ENCODE measurements around the gene ARHGEF6.
"Not testable (repeated sequence)": the region's sequence is repeated elsewhere in the genome, so short reads cannot be mapped to it uniquely, and the experiment has no call there.

ARHGEF6 gene

GRCh38 chrX:136784231-136784630 is 3.5 kb upstream of the ARHGEF6 start:
- DNase-seq (ENCODE audit: low read depth in 2 of 2), result no peak

DNA sequence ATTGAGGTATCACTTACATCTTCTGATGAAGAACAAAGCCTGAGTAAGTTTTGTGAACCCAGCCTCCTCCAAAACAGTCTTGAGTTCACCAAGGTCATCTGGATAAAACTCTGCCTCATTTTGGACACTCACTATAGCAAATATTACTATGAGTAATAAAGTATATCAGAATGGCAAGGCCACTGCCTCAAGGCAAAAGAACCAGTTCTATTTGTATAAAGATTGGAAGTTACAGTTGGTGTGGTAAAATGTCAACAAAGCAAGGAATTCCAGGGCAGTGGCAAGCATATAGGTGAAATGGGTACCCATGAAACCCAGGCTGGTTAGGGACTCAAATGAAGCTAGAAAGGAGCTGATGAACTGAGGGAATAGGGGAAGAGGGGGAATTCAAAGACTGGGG is 2.4 kb upstream of the ARHGEF6 start:
- no peak for DNase-seq (ENCODE audit: low read depth in 2 of 2)

DNA sequence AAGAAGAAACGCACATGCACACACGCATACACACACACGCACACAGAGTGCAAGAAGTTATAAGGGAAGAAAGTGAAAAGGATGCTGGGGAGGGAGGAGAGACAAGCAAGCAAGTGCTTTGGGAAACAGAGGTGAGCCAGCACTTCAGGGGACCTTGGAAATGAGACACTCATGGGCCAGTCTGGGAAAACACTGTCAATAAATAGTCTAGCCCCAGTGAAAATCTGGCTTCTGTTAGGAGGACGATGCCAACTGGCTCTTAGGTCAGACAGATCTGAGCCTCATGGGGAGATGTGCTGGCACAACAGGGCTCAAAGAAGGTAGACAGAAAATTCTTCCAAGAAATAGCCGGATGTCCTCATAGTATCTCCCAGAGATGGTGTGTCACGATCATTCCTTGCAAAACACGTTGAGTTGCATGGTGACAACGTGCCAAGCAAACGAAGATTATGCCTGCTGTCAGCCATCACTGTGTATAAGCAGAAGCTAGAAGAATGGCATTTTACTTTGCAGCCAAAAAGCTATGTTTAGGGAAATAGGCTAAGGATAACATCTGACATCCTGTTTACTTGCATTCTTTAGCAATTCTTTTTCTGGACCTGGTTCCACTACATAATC is 557 bp upstream of the ARHGEF6 start:
- no peak for DNase-seq (ENCODE audit: low read depth in 2 of 2)

DNA sequence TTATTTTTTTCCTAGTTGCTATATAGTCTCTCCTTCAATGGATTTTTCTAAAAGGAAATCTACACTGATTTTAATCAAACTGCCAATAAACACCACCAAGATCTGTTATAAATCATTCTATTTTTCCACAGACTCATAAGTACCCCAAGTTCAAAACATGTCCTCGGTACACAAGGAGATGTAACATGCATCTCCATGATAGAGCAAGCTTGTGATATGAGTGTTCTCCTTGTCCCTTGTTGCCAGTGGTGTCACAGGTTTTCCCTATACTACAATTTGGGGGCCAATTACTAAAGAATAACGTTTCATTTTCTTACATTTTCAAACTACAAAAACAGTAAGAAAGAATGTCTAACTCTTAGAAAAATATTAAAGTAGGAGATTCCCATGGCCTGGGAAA is 491 bp downstream of the ARHGEF6 start:
- DNase-seq (ENCODE audit: low read depth in 2 of 2), result no peak

DNA sequence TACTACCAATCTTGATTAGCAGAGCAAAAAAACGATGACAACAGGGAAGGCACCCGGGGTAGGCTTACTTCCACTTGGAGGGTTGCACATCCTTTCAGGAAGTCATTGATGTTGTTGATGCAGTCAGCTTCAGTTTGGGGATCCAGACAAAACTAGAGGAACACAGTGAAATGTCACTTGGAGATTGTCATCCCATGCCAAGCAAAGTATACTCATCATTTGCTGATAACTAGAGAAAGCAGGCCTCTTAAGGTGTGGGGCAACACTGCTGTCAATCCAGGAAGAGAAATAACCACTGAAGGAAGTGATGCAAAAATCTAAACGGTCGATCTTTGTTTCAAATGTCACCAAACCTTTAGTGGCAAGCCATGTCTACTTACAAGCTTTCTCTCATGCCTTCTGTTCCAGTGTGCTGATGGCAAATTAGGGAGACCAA is 1.4 kb downstream of the ARHGEF6 start:
- DNase-seq (ENCODE audit: low read depth in 2 of 2), result no peak

DNA sequence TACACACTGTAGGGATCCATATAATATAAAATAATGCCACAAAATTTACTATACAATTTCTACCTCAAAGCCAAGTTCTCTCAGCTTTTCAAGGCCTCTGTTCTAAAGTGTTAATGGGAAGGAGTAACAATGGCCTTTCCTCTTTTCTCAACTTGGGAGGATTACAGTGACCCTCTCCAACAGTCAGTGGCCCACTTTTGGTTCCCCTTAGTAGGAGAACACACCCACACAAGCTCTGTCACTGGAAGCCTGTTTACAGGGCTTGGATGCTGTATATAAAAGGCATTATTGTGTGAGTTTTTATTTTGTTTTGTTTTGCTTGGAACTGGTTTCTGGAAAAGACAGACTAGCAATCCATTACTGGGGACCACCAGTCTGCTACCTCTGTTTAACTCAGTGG is 1.8 kb downstream of the ARHGEF6 start:
- DNase-seq (ENCODE audit: low read depth in 2 of 2), result no peak

- no peak for DNase-seq (ENCODE audit: low read depth in 2 of 2)
These were observed 2.7 kb downstream of the ARHGEF6 start for GRCh38 chrX:136778020-136778419.

GRCh38 chrX:136773648-136774047 is 7.1 kb downstream of the ARHGEF6 start:
- no peak for DNase-seq (ENCODE audit: low read depth in 2 of 2)

- DNase-seq (ENCODE audit: low read depth in 2 of 2), result not testable (repeated sequence)
These were observed 8.9 kb downstream of the ARHGEF6 start for GRCh38 chrX:136771869-136772268.

DNA sequence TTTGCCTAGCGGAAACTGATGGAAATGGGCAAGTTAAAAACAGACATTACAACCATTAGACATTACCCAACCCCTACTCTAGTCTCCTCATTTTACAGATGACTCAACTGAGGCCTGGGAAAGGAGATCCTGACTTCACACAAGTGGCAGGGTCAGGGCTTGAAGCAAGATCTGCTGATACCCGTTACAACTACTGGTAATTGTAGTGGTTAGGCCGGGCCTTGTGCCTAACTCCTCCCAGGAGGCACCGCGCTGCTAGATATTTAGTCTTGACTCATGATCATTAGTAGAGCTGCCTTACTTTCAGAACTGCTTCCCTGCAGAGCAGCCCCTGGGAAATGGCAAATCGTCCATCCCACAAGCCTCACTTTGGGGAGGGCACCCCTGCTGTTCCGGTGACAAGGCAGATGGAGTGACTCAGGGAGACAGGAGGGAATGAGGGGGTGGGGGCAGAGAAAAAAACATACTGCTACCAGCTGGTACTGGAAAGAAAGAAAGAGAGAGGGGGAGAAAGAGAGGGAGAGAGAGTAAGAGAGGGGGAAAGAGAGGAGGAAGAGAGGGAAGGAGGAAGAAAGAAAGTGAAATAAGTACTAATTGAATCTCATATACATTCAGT is 12.2 kb downstream of the ARHGEF6 start:
- no peak for DNase-seq (ENCODE audit: low read depth in 2 of 2)

- no peak for DNase-seq (ENCODE audit: low read depth in 2 of 2)
These were observed 13.4 kb downstream of the ARHGEF6 start for GRCh38 chrX:136767104-136767941.

- no peak for DNase-seq (ENCODE audit: low read depth in 2 of 2)
These were observed 14.0 kb downstream of the ARHGEF6 start for GRCh38 chrX:136766785-136767103.

GRCh38 chrX:136765821-136766356 is 14.8 kb downstream of the ARHGEF6 start:
- DNase-seq (ENCODE audit: low read depth in 2 of 2), result no peak

DNA sequence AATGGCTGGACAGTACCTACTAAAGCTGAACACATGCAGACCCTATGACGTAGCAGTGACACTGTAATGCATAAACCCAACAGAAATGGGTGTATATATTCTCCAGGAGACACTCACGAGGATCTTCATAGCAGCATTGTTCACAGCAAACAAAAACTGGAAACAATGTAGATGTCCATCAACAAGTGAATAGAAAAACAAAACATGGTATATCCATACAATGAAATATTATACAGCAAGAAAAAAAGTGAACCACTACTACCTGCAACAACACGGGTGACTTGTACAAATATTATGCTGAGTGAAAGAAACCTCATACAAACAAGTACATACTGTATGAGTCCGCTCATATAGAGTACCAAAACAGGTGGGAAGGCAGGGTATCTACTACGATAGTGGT is 16.5 kb downstream of the ARHGEF6 start:
- no peak for DNase-seq (ENCODE audit: low read depth in 2 of 2)

GRCh38 chrX:136762820-136763452 is 17.8 kb downstream of the ARHGEF6 start:
- DNase-seq (ENCODE audit: low read depth in 2 of 2), result no peak

DNA sequence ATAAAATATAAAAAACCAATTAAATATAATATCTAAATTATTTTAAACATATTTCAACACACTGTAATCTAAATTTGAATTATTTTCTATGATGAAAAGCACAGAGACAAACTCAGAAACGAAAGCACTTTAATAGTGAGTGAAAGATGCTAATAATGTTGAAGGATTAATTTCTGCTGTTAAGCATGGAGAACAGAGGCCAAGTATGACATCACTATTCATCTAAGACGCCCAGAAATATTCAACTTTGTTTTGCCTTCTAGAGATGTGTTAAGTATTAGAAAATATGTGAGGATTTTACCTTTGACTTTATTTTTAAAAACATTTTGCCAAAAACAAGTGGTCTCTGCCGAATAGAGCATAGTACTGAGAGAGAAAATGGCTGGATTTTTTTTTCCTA is 19.3 kb downstream of the ARHGEF6 start:
- no peak for DNase-seq (ENCODE audit: low read depth in 2 of 2)

DNA sequence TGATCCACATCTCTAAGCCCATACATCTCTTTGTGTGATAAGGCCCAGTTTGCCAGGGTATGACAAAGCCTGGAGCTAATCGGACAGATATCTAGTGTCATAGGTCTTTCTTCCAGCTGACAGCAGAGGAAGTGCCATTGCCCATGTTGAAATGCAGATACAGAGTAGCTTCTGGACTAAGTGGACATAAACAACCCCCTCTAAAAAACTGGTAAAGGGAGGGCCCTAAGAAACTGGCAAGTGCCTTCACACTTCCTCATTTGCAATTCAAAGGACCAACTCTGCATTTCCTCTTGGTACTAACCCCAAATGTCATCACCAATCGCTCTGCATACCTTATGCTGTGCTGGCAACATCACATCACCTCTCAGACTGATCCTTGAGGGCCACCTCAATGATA is 20.8 kb downstream of the ARHGEF6 start:
- no peak for DNase-seq (ENCODE audit: low read depth in 2 of 2)

DNA sequence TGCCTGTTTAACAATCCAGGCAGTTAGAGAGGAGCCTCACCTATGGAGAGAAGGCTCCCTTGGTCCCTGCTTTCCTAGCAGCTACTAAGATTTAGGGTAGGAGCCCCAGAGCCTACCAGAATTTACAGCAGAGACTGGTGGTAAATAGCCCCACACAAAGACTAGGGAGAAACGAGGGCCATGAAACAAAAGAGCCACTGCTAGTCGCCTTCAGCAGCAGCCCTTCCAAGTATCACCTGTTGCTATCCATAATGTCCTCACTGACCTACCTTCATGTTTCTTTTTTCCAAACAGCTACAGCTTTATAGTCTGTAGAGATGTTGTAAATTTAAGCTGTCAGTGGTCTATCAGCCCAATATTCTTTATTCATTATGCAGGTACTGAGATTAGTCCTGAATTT is 25.3 kb downstream of the ARHGEF6 start:
- no peak for DNase-seq (ENCODE audit: low read depth in 2 of 2)

DNA sequence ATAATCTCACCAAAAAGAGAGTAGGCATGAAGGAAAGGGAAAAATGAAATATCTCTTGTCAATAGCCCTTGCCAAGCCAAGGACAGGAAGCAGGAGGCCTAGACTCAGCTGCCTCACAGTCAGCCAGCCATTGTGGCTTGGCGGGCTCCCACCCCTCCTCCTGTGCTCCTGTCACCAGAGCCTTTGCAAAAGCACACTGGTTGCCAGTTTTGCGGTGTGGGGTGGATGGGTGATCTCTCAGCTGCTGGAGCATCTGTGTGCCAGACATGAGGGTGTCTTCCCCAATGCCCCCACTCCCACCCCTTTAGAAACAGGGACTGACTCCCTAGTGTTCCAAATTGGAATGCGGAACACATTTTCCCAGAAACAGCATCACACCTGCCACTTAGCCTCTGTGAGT is 26.1 kb downstream of the ARHGEF6 start:
- DNase-seq (ENCODE audit: low read depth in 2 of 2), result no peak

- no peak for DNase-seq (ENCODE audit: low read depth in 2 of 2)
These were observed 27.9 kb downstream of the ARHGEF6 start for GRCh38 chrX:136752796-136753195.

GRCh38 chrX:136752346-136752745 is 28.4 kb downstream of the ARHGEF6 start:
- DNase-seq (ENCODE audit: low read depth in 2 of 2), result no peak

GRCh38 chrX:136750364-136750763 is 30.4 kb downstream of the ARHGEF6 start:
- no peak for DNase-seq (ENCODE audit: low read depth in 2 of 2)
